ENCODE data around the gene NRXN3.

- TF ChIP-seq RXRA (IDR thresholded peaks at IDR 0.05), result no peak
- no peak for TF ChIP-seq CTCF (IDR thresholded peaks at IDR 0.05; ENCODE audit: low read depth, low read length, missing input control)
- no peak for TF ChIP-seq REST (IDR thresholded peaks at IDR 0.05)
- TF ChIP-seq YY1 (IDR thresholded peaks at IDR 0.05), result no peak
- TF ChIP-seq GABPA (IDR thresholded peaks at IDR 0.05 in 1 of 2, conservative IDR thresholded peaks at IDR 0.05 in 1 of 2), result no peak
- no peak for TF ChIP-seq TAF1 (conservative IDR thresholded peaks at IDR 0.05)
- no peak for TF ChIP-seq SP1 (IDR thresholded peaks at IDR 0.05)
Measured at GRCh38 chr14:79732911-79733655, 1562.9 kb downstream of the NRXN3 start.
